Loucy (cell line): ENCODE measurements around the gene WDR37.

Experiments
- H2AFZ ChIP-seq: fragments of 200-600 bp; sonication (generic); 2 replicates; pipeline ENCODE4 v1.6.0; 2016; ENCODE audit warnings: antibody characterized with exemption, mild to moderate bottlenecking, low read length, moderate library complexity
- H3F3A ChIP-seq: fragments of 200-600 bp; 2 replicates; pipeline ENCODE4 v1.6.0; 2016; ENCODE audit warnings: antibody characterized with exemption, low read depth, mild to moderate bottlenecking
- H3K27me3 ChIP-seq: fragments of 200-600 bp; sonication (generic); 2 replicates; pipeline ENCODE4 v1.6.1; 2014; ENCODE audit warnings: low read length, mild to moderate bottlenecking; ENCODE audit not compliant: insufficient read depth, poor library complexity, severe bottlenecking
- H3K36me3 ChIP-seq: fragments of 200-600 bp; sonication (generic); 2 replicates; pipeline ENCODE4 v1.6.1; 2016; ENCODE audit warnings: low read length; ENCODE audit not compliant: insufficient read depth
- H3K4me1 ChIP-seq: fragments of 200-600 bp; sonication (generic); 2 replicates; pipeline ENCODE4 v1.5.1; 2014; ENCODE audit warnings: low read length, mild to moderate bottlenecking; ENCODE audit not compliant: insufficient read depth, poor library complexity, severe bottlenecking
- H3K4me2 ChIP-seq: fragments of 200-600 bp; sonication (generic); 2 replicates; pipeline ENCODE4 v1.6.0; 2014; ENCODE audit warnings: antibody characterized with exemption, low read length, low read depth, mild to moderate bottlenecking; ENCODE audit not compliant: poor library complexity, severe bottlenecking
- H3K4me3 ChIP-seq: fragments of 200-600 bp; sonication (generic); 2 replicates; pipeline ENCODE4 v1.5.1; 2014; ENCODE audit warnings: low read length, mild to moderate bottlenecking, mixed read lengths; ENCODE audit not compliant: poor library complexity, severe bottlenecking
- H3K79me2 ChIP-seq: fragments of 200-600 bp; sonication (generic); 2 replicates; pipeline ENCODE4 v1.6.1; 2014; ENCODE audit warnings: low read length; ENCODE audit not compliant: insufficient read depth
- H3K9ac ChIP-seq: fragments of 200-600 bp; sonication (generic); 2 replicates; pipeline ENCODE4 v1.6.0; 2014; ENCODE audit warnings: mild to moderate bottlenecking, low read depth, low read length, moderate library complexity; ENCODE audit not compliant: poor library complexity, severe bottlenecking
- H3K9me2 ChIP-seq: fragments of 200-600 bp; sonication (generic); replicated peaks from 2 replicates; pipeline ENCODE4 v1.6.1; 2016; ENCODE audit warnings: low read depth, low read length, mixed read lengths
- H3K9me3 ChIP-seq: fragments of 200-600 bp; sonication (generic); 2 replicates; pipeline ENCODE4 v1.6.1; 2014; ENCODE audit warnings: mild to moderate bottlenecking, antibody characterized with exemption, low read length, low read depth; ENCODE audit not compliant: insufficient read depth
- H4K20me1 ChIP-seq: fragments of 200-600 bp; sonication (generic); 2 replicates; pipeline ENCODE4 v1.6.0; 2014; ENCODE audit warnings: antibody characterized with exemption, low read length, mild to moderate bottlenecking; ENCODE audit not compliant: insufficient read depth, poor library complexity, severe bottlenecking
- EZH2phosphoT487 ChIP-seq: fragments of 200-600 bp; IDR thresholded peaks from 2 replicates; pipeline ENCODE4 v1.6.1; 2018; ENCODE audit warnings: antibody characterized with exemption, mild to moderate bottlenecking, moderate library complexity, borderline replicate concordance
- TF ChIP-seq, protein P1 (sequence below): fragments of 200-600 bp; sonication (generic); conservative IDR thresholded peaks from 2 replicates; pipeline ENCODE4 v1.5.1; 2014; ENCODE audit warnings: mild to moderate bottlenecking, antibody characterized with exemption, low read length

Gene WDR37

DNA sequence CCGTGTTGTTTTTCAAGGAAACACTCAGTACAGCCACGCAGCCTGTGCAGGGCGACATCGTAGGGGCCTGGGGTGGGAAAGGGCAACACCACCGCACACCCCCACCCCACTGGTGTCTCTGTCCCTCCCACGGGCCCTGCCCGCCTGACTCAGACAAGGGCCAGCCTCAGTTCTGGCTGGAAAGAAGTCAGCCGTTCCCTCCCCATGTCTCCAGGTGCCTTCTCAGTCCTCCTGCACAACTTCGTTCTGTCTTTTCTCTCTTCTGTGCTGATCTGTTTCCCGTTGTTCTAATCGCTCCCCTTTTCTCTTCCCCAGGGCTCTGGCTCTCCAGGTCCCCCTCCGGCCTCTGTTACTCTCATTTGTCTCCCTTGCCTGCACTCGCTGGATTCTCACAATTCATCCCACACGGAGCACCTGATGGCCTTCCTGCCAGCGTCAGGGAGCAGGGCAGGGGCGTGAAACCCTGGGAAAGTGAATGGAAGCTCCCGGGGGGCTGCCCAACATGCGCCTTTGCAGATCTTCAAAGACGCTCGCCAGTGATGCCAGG, 97.7 kb downstream of the WDR37 start:
- Histone ChIP-seq H3K4me2 (no peak overlapping the region), H2AFZ (no peak overlapping the region), H3K9me3 (no peaks in the 10 kb centered on the region), H3F3A (no peaks in the 10 kb centered on the region), H3K9ac (no peak overlapping the region), H3K4me1 (no peaks in the 10 kb centered on the region), H3K36me3 (no peaks in the 10 kb centered on the region), H4K20me1 (no peaks in the 10 kb centered on the region), H3K27me3 (no peaks in the 10 kb centered on the region), H3K4me3 (no peak overlapping the region), H3K79me2 (no peaks in the 10 kb centered on the region), H3K9me2 (no peaks in the 10 kb centered on the region)
- TF ChIP-seq, protein P1, sequence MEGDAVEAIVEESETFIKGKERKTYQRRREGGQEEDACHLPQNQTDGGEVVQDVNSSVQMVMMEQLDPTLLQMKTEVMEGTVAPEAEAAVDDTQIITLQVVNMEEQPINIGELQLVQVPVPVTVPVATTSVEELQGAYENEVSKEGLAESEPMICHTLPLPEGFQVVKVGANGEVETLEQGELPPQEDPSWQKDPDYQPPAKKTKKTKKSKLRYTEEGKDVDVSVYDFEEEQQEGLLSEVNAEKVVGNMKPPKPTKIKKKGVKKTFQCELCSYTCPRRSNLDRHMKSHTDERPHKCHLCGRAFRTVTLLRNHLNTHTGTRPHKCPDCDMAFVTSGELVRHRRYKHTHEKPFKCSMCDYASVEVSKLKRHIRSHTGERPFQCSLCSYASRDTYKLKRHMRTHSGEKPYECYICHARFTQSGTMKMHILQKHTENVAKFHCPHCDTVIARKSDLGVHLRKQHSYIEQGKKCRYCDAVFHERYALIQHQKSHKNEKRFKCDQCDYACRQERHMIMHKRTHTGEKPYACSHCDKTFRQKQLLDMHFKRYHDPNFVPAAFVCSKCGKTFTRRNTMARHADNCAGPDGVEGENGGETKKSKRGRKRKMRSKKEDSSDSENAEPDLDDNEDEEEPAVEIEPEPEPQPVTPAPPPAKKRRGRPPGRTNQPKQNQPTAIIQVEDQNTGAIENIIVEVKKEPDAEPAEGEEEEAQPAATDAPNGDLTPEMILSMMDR, result no peak
- TF ChIP-seq EZH2phosphoT487, result no peak

DNA sequence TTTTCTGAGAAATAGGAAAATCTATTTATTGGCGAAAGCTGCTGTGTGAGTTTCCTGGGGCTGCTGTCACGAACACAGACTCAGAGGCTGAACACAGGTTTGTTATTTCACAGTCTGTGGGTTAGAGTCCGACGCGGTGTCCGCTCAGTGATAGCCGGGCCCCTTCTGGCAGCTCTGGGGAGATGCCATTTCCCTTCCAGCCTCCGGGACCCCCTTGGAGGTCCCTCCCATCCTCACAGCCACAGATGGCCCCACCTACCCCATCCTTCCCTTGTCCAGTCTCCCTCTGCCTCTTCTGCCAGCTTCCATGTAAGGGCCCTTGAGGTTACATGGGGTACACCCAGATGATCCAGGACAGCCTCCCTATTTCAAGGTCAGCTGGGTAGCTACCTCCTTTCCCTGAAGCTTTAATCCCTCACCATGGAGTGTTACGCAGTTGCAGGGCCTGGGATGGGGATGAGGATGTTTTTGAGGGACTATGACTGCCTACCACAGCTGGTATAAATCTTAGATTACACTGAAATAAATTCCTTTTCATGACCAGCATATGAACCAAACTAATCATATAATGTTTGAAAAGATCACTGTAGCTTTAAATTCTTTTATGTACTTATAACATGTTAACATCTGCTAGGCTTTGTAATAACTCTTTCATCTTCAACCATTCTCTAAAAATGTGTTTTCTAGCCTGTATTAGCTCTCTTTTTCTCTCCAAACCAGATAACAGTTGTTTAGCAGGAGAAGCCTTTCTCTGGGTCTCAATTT, 98.5 kb downstream of the WDR37 start:
- Histone ChIP-seq H3F3A (no peaks in the 10 kb centered on the region), H3K4me2 (no peak overlapping the region), H3K4me3 (no peak overlapping the region), H3K79me2 (no peaks in the 10 kb centered on the region), H4K20me1 (no peaks in the 10 kb centered on the region), H3K9me2 (no peaks in the 10 kb centered on the region), H3K36me3 (no peaks in the 10 kb centered on the region), H3K4me1 (no peaks in the 10 kb centered on the region), H3K27me3 (no peaks in the 10 kb centered on the region), H2AFZ (no peak overlapping the region), H3K9me3 (no peaks in the 10 kb centered on the region), H3K9ac (no peak overlapping the region)
- TF ChIP-seq EZH2phosphoT487, result no peak
- TF ChIP-seq, protein P1, result no peak

DNA sequence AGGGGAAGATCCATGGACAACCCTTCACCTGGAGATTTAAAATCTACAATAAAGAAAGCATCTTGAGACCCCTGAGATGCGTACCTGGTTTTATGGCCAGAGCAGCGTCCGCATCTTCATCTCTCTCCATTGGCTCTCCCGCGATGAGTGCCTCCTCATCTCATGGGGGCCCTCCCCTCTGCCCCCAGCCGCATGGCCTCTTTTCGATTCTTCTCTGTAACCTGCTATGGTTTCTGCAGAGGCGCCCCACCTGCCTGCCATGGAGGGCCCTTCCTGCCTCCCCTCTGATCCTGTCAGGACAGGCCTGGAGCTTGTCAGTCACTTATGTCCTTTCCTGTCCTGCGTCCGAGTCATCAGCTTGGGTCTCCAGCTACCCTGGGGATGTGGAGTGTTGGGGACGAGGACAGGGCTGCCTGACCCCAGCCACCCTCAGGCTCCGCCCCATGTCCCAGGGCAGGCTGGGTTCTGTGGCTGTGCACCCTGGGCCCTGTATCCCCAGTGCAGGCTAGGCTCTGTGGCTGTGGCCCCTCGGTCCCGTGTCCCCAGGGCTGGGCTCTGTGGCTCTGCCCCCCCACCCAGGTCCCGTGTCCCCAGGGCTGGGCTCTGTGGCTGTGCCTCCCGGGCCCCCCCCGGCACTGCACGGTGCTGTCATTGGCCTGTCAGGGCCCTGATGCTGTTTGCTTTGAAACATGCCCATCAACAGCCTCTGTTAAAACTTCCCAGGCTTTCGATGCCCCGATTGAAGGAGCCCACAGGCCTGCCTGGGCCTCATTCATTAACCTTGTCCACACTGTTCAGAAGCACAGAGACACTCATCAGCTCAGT, 99.8 kb downstream of the WDR37 start:
- H3K4me1 ChIP-seq, result no peaks in the 10 kb centered on the region
- no peak overlapping the region for H3K4me3 ChIP-seq
- TF ChIP-seq, protein P1, result no peak
- no peak for TF ChIP-seq EZH2phosphoT487
- H3K9me2 ChIP-seq, result no peaks in the 10 kb centered on the region
- H3K36me3 ChIP-seq, result no peaks in the 10 kb centered on the region
- H3K79me2 ChIP-seq, result no peaks in the 10 kb centered on the region
- H3K9me3 ChIP-seq, result no peaks in the 10 kb centered on the region
- no peak overlapping the region for H3K9ac ChIP-seq
- H4K20me1 ChIP-seq, result no peaks in the 10 kb centered on the region
- H2AFZ ChIP-seq, result no peak overlapping the region
- H3K27me3 ChIP-seq, result no peaks in the 10 kb centered on the region
- H3F3A ChIP-seq, result no peaks in the 10 kb centered on the region
- H3K4me2 ChIP-seq, result no peak overlapping the region
